PC-3 (cell line): ENCODE results near the gene GGA1. TPM values are rescaled to one million over a fixed set of nuclear protein-coding genes. Genes with fewer than 3 reads are reported as not detected.

Source experiments
- ATAC-seq: fragments of 200-7000 bp; cut with Tn5 transposase; 2 replicates; pipeline ENCODE4 v1.9.1; 2020; ENCODE audit warnings: mild to moderate bottlenecking, moderate library complexity
- BruUV-seq: library from RNA; stranded (reverse); fragments of 400-500 nt; replicated peaks from 2 replicates; lab custom pipeline; 2021; lab: Mats Ljungman, UMichigan
- CTCF ChIA-PET: fragments of 300-600 bp; sonication (Branson Sonifier 250); formaldehyde crosslinking; loops from one replicate; lab custom pipeline; 2022; ENCODE audit warnings: antibody characterized with exemption; lab: Charles Lee
- POLR2A ChIA-PET: fragments of 300-600 bp; sonication (Branson Sonifier 250); formaldehyde crosslinking; loops from one replicate; lab custom pipeline; 2022; ENCODE audit warnings: antibody characterized with exemption; ENCODE audit not compliant: unreplicated experiment; lab: Charles Lee
- DNase-seq: peaks from one replicate; pipeline ENCODE4 v3.0.0-alpha.2; 2015
- H2AFZ ChIP-seq: fragments of 300-600 bp; sonication (generic); 2 replicates; pipeline ENCODE4 v1.6.0; 2016; ENCODE audit warnings: antibody characterized with exemption, low read length
- H3F3A ChIP-seq: fragments of 300-600 bp; sonication (generic); one replicate; pipeline ENCODE4 v1.6.0; 2017; ENCODE audit warnings: antibody characterized with exemption, low read length, control low read depth, mild to moderate bottlenecking; ENCODE audit not compliant: unreplicated experiment
- H3K27ac ChIP-seq: fragments of 300-600 bp; sonication (generic); 2 replicates; pipeline ENCODE4 v1.5.1; 2016; ENCODE audit warnings: mild to moderate bottlenecking, low read length
- H3K27me3 ChIP-seq: fragments of 300-600 bp; sonication (generic); 2 replicates; pipeline ENCODE4 v1.6.1; 2016; ENCODE audit warnings: low read length, mixed read lengths
- H3K36me3 ChIP-seq: fragments of 300-600 bp; sonication (generic); 2 replicates; pipeline ENCODE4 v1.6.1; 2016; ENCODE audit warnings: low read depth, mixed run types, low read length, mixed read lengths
- H3K4me1 ChIP-seq: fragments of 300-600 bp; sonication (generic); 2 replicates; pipeline ENCODE4 v1.5.1; 2016; ENCODE audit warnings: low read length; ENCODE audit not compliant: insufficient read depth
- H3K4me2 ChIP-seq: fragments of 300-600 bp; sonication (generic); 2 replicates; pipeline ENCODE4 v1.6.0; 2016; ENCODE audit warnings: low read length
- H3K4me3 ChIP-seq: fragments of 300-600 bp; sonication (generic); 2 replicates; pipeline ENCODE4 v1.5.1; 2016; ENCODE audit warnings: mild to moderate bottlenecking, low read length, mixed read lengths
- H3K79me2 ChIP-seq: fragments of 300-600 bp; sonication (generic); 2 replicates; pipeline ENCODE4 v1.6.1; 2017; ENCODE audit warnings: low read length, mixed read lengths
- H3K9ac ChIP-seq: fragments of 300-600 bp; sonication (generic); 2 replicates; pipeline ENCODE4 v1.6.0; 2016; ENCODE audit warnings: mild to moderate bottlenecking, low read length
- H3K9me2 ChIP-seq: fragments of 300-600 bp; sonication (generic); replicated peaks from 2 replicates; pipeline ENCODE4 v1.6.1; 2016; ENCODE audit warnings: mixed run types, low read length, mixed read lengths
- H3K9me3 ChIP-seq: fragments of 300-600 bp; sonication (generic); 2 replicates; pipeline ENCODE4 v1.6.1; 2016; ENCODE audit warnings: low read length, mixed read lengths
- H4K20me1 ChIP-seq: fragments of 300-600 bp; sonication (generic); 2 replicates; pipeline ENCODE4 v1.6.1; 2016; ENCODE audit warnings: low read length, mixed read lengths
- CTCF ChIP-seq: fragments of 300-600 bp; sonication (generic); conservative IDR thresholded peaks from 2 replicates; pipeline ENCODE4 v1.5.1; 2017; ENCODE audit warnings: antibody characterized with exemption, low read depth, mild to moderate bottlenecking, low read length
- EZH2 ChIP-seq: fragments of 300-600 bp; sonication (generic); IDR thresholded peaks from one replicate; pipeline ENCODE4 v1.6.1; 2017; ENCODE audit warnings: antibody characterized with exemption, mild to moderate bottlenecking, low read length; ENCODE audit not compliant: unreplicated experiment
- EZH2phosphoT487 ChIP-seq: fragments of 300-600 bp; sonication (generic); IDR thresholded peaks from 2 replicates; pipeline ENCODE4 v1.6.1; 2018; ENCODE audit warnings: mild to moderate bottlenecking, antibody characterized with exemption, low read length, borderline replicate concordance
- intact Hi-C: fragments of 100-400 bp; cut with micrococcal nuclease; formaldehyde crosslinking; loops from 2 replicates; pipeline ENCODE4 v1.9.0; 2023
- total RNA-seq: library from RNA; depleted of rRNA; stranded (reverse); fragments of >200 nt; gene quantifications from 2 replicates; pipeline ENCODE4 v1.2.3, GENCODE V29; 2014

The GGA1 gene
- total RNA-seq, 1 experiment from 2014 or later: 49.1 TPM

- Histone ChIP-seq H3K4me2 (peak overlapping the region; percentile 87), H3K4me3 (peak overlapping the region; percentile 98; the same call in 1 of the 2 replicates), H3K27ac (no peak overlapping the region), H3K9me3 (no peaks in the 10 kb centered on the region), H3K4me1 (peaks cover 2% of the 10 kb centered on the region; the same call in 1 of the 2 replicates), H3K79me2 (peaks cover 27% of the 10 kb centered on the region), H2AFZ (no peak overlapping the region), H4K20me1 (no peaks in the 10 kb centered on the region), H3K27me3 (no peaks in the 10 kb centered on the region), H3K9me2 (no peaks in the 10 kb centered on the region), H3K36me3 (no peaks in the 10 kb centered on the region), H3F3A (no peaks in the 10 kb centered on the region), H3K9ac (no peak overlapping the region)
- DNase-seq: no peak
- POLR2A ChIA-PET: interaction anchor here (0.7 kb wide), 1 partner anchor 69 kb away, joined by 3 read pairs; no protein-coding TSS in a partner anchor
- no peak for TF ChIP-seq CTCF
- TF ChIP-seq EZH2phosphoT487: no peak
- TF ChIP-seq EZH2: no peak
- intact Hi-C loops: no loop called here
- no TSS peak for BruUV-seq
- CTCF ChIA-PET: no interaction called here
- ATAC-seq: no peak
These were observed 2.0 kb downstream of the GGA1 start for GRCh38 chr22:37610480-37611129.

GRCh38 chr22:37611207-37611606, 2.6 kb downstream of the GGA1 start:
- Histone ChIP-seq H3K9ac (no peak overlapping the region), H3K4me2 (no peak overlapping the region), H2AFZ (no peak overlapping the region), H4K20me1 (no peaks in the 10 kb centered on the region), H3K9me2 (no peaks in the 10 kb centered on the region), H3F3A (no peaks in the 10 kb centered on the region), H3K4me1 (peaks cover 2% of the 10 kb centered on the region; the same call in 1 of the 2 replicates), H3K4me3 (no peak overlapping the region), H3K27ac (no peak overlapping the region), H3K36me3 (no peaks in the 10 kb centered on the region), H3K27me3 (no peaks in the 10 kb centered on the region), H3K79me2 (peaks cover 27% of the 10 kb centered on the region), H3K9me3 (no peaks in the 10 kb centered on the region)
- ChIA-PET CTCF (interaction anchor here (0.7 kb wide), 1 partner anchor 10 kb away, joined by 5 read pairs; no protein-coding TSS in a partner anchor), POLR2A (interaction anchor here (0.6 kb wide), 1 partner anchor 62 kb away, joined by 5 read pairs; no protein-coding TSS in a partner anchor)
- no TSS peak for BruUV-seq
- ATAC-seq (no peak), DNase-seq (no peak)
- intact Hi-C loops: no loop called here
- TF ChIP-seq CTCF (no peak), EZH2phosphoT487 (no peak), EZH2 (no peak)
